GM10847 (cell line): ENCODE data around the gene FKBP5.

Experiments used
- POLR2A ChIP-seq: IDR thresholded peaks from 2 replicates; pipeline ENCODE4 v1.6.1; 2011; ENCODE audit not compliant: insufficient read length; ENCODE audit errors: extremely low read depth

The FKBP5 gene

DNA sequence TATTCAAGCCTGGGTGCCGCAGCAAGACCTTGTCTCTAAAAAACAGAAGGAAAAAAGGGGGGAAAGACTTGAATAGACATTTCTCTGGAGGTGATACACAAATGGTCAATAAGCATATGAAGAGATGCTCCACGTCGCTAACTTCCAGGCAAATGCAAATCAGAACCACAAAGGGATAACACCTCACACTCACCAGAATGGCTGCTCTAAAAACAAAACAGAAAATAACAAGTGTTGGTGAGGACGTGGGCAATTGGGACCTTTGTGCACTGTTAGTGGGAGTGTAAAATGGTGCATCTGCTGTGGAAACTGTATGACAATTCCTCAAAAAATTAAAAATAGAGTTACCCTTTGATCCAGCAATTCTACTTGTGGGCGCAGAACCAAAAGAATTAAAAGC, 127.6 kb downstream of the FKBP5 start:
- no peak for TF ChIP-seq POLR2A

DNA sequence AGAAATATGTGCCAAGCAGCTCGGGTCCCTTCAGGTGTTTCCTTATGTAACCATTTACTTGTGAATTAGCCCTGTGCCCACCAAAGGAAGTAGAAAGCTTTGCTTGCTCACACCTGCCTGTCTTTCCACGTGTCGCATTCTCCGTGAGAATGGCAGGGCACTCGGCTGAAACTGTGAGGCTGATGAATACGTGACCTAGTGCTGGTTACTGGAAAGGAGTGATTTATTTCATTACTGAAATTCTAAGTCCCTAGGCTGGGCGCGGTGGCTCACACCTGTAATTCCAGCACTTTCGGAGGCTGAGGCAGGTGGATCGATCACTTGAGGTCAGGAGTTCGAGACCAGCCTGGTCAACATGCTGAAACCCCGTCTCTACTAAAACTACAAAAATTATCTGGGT, 130.1 kb downstream of the FKBP5 start:
- TF ChIP-seq POLR2A: no peak

DNA sequence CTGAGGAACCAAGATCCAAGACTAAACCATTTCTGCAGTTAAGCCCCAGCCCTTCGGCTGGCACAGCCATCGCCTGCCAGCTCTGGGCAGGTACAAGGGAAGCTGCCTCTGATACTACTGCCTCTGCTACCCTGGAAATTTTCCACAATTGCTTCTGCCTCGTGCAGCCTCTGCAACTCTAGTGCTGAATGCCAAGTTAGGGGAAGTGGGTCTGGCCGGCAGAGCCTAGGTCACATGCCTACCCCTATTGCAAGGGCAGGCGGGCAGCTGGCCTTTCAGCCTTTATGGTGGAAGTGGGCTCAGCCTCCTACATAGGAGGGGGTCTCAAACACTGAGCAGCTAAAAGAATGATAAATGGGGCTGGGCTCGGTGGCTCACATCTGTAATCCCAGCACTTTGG, 131.5 kb downstream of the FKBP5 start:
- TF ChIP-seq POLR2A: no peak

DNA sequence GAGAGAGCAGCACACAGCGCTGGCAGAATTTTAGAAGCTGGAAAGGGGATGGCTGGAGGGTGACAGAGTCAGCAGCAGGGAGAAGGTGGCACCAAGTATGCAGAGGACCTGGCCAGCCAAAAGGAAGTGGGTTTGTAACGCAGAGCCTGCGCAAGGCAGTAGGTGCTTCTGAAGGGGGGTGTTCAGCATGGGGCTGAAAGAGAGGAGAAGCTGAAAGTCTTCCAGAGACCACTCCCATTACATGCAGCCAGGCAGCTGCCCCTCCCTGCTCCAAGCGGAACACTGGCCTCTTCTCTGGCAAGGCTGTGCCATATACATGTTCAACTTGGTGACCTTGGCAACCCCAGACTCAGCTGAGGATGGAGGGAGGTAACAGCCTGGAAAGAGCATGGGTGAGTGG, 133.9 kb downstream of the FKBP5 start:
- TF ChIP-seq POLR2A: no peak

DNA sequence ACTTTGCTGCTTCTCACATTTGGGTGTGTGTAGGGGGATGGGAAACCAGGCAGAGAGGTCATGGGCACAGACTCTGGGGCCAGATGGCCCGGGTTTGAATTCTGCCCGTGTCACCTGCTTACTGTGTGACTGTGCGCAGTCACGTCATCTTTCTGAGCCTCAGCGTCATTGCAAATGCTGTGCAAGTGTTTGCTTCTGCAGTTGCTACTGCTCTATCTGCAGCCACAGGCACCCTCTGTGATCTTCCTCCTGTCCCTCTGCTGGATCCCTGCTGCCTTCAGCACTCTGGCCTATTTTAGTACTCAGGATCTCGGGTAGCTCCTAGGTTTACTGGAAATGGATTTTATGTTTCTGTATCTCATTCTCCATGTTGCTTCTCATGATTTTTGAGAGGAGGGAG, 135.4 kb downstream of the FKBP5 start:
- TF ChIP-seq POLR2A: no peak

DNA sequence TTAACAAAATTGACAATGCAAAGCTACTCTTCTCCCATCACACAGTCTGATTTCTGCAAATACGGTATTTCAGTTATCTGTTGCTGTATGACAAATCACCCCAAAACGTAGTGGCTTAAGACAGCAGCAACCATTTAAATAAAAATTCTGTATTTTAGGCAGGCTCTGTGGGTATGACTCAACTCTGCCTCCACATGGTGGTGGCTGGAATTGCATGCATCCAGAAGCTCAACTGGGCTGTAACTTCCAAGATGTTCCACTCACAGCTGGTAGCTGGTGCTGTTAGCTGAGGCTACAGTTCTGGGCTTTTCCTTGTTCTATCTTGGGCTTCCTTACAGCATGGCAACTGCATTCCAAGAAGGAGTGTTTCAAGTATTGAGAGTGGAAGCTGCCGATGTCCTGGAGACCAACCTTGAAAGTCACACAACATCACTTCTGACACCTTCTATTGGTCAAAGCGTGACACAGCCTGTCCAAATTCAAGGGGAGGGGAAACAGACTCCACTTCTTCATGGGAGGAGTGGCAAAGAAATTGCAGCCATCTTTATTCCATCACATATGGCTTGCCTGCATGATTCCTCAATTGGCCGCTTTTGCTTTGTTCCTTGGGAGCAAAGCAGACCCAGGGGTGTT, 136.3 kb downstream of the FKBP5 start:
- no peak for TF ChIP-seq POLR2A

DNA sequence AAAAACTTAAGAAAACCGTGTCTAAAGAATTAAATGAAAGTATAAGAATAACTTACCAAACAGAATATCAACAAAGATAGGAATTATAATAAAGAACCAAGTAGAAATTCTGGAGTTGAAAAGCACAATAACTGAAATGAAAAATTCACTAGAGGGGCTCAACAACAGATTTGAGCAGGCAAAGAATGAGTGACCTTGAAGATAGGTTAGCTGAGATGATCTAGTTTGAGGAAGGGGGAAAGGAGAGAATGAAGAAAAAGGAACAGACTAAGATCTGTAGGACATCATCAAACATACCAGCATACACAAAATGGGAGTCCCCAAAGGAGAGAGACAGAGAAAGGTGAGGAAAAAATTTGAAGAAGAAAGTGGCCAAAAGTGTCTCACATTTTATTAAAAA, 138.3 kb downstream of the FKBP5 start:
- no peak for TF ChIP-seq POLR2A

DNA sequence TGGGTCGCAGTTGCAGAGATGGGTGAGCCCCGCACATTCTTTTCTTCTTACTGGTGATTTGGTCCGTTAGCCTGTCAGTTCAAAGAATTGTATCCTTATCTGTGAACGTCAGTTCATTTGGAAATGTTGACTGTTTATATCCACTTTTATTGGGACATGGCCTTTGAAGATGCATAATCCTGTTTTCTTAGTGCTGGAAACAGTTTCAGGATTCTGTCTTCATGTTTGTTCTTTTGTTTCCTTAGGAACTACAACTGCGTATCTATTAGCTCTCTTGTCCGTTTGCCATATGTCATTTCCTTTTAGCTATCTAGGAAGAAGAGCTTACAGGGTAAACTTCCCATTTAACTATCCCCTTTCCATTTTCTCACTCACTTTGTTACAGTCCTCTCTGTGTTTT, 141.0 kb downstream of the FKBP5 start:
- TF ChIP-seq POLR2A: no peak

DNA sequence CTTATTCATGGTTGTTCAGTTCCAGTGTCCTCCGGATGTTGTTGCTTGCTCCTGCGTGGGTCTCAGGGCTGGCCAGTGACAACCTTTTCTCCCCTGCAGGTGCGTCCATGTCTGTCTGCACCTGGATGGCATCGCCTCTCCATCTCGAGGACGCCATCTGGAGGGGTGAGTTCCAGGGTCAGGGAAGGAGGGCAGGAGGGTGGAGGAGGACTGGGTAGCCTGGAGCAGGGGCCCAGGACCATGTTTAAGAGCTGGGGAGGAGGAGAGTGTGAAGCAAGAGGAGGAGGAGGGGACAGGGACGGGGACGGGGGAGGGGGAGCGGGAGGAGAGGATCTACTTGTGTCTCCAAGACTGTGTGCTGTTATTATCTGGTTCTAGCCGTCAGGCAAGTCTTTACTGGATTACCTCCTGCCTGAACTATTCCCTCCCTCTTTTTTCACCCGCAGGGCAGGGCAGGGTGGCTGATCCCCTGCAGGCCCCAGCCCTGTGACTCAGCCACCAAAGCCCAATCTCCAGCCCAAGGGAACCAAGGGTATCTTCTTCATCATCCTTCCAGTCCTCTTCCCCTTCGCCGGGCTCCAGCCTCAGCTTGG, 143.8 kb downstream of the FKBP5 start:
- TF ChIP-seq POLR2A: no peak

DNA sequence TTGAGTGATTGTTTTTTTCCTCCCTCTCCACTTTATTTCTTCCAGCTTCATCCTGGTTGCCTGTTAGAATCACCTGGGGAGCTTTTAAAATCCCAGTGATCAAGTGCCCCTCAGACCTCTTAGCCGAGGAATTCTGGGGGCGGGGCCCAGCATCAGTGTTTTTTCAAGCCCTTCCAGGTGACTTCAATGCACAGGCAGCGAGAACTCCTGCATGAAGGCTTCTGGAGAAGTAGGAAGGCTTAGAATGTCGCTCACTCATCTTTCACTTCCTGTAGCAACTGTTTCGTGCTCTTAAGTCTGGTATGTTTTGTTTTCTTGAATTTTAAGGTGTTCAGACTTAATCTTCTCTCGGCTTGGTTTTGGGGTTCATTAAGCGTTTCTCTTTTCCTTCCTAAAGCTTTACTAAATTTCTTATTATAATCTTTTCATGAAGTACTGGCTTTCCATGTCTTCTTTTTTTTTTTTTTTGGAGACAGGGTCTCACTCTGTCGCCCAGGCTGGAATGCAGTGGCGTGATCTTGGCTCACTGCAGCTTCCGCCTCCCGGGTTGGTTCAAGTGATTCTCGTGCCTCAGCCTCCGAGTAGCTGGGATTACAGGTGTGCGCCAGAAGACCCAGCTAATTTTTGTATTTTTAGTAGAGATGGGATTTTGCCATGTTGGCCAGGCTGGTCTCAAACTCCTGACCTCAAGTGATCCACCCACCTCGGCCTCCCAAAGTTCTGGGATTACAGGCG, 145.1 kb downstream of the FKBP5 start:
- TF ChIP-seq POLR2A: no peak

DNA sequence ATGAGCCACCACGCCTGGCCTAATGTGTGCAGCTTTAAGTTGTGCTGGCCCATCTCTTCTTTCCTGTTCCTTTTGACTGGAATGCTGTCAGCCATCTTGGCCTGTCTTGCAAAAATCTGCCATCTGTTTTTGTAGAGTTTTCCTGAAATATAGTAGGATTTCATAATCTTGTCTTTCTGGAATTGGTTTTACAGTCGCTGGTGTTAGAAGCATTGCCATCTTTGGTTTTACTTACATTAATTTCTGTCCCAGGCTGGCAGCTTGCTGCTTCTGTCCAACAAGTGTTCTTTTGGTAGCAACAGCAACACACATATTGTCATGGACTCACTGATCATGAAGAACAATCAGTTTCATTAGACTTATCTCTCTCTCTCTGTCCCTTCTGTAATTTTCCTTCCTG, 146.9 kb downstream of the FKBP5 start:
- TF ChIP-seq POLR2A: no peak

DNA sequence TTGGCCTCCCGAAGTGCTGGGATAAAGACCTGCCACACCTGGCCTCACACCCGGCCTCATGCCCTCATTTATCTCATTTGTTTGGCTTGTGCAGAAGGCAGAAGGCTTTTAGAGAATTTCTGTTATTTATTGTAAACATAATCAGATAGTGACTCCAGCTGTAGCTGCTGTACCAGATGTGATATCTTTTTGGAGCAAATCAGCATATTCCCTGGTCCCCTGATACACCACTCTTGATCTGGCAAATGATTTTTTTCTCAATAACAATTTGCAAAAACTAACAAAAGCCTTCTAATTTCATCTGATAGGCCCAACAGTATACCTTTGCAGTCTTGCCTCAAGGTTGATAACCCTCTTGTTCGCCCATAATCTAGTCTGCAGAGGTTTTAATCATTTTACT, 149.5 kb downstream of the FKBP5 start:
- TF ChIP-seq POLR2A: no peak

DNA sequence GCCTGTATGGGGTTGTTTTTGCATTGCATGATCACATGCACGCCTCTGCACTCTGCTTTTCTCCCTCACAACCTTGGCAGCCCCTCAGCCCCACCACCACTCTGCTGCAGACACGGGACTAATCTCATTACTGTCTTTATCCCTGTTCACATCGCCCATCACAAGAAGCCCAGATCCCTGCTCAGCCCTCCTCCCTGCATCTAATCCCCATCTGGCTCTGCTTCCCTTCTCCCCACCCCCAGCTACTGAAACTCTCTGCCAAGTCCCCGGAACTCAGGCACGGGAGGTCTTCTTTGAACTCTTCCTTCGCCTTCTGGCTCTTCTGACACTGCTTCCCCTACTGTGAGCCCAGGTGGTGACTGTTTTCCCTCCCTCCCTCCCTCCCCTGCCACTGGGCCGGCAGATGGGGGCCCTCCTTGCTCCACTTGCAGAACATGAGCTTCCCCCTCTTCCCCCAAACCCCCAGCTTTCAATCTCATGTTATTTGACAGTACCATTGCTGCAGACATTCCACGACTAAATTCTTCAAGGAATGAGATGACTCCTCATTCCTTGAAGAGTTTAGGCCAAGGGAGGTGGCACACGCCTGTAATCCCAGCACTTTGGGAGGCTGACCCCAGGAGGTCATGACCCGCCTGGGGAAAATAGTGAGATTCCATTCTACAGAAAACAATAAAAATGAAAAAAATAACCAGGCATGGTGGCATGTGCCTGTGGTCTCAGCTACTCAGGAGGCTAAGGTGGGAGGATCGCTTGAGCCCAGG, 154.1 kb downstream of the FKBP5 start:
- no peak for TF ChIP-seq POLR2A

DNA sequence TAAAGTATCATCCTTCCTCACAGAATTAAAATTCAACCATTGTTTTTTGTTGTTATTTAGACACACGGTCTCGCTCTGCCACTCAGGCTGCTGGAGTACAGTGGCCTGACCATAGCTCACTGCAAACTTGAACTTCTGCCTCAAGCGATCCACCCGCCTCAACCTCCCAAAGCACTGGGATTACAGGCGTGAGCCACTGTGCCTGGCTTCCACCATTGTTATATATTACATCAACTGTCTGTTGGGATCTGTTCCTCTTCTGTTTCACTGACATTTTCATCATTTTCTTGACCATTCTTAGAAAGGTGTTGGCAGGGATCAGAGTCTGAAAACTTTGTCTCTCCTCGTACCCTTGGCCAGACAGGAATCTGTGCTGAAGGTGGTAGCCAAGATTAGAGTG, 154.7 kb downstream of the FKBP5 start:
- no peak for TF ChIP-seq POLR2A

DNA sequence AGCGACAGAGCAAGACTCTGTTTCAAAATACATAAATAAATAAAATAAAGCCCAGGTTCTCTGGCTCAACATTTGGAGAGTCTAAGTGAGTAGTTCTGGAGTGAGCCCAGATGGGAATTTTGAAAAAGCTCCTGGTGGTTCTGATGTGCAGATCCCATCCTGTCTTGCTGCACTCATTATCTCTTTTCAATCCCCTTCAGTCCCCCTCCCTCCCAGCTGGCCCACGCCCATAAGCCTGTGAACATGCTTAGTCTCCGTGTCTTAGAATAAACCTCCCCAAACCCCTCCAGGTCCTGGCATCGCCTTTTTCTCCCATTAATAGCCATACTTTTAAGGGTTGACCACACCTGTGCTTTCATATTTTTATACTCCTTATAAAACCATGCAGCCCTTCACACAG, 156.6 kb downstream of the FKBP5 start:
- TF ChIP-seq POLR2A: no peak
